Thoracic aorta (tissue), 2 donors: ENCODE measurements around the gene TTBK1. TPM values are rescaled to one million over a fixed set of nuclear protein-coding genes. Genes with fewer than 3 reads are reported as not detected.

Source experiments
- ATAC-seq: fragments of 150-250 bp; one replicate; pipeline ENCODE4 v1.8.0; 2017; ENCODE audit warnings: low read depth; ENCODE audit not compliant: insufficient number of reproducible peaks, low FRiP score
- DNase-seq: peaks from one replicate; pipeline ENCODE4 v3.0.0-alpha.2; 2020; ENCODE audit warnings: low spot score
- H3K27ac ChIP-seq, 2 donors: fragments of 200-600 bp; sonication (generic); 1 replicate in 1 of 2; 2 replicates in 1 of 2; pipeline ENCODE4 v1.5.1; 2016; ENCODE audit warnings: mild to moderate bottlenecking in 2 of 2, moderate library complexity in 2 of 2
- H3K27me3 ChIP-seq: fragments of 200-600 bp; sonication (generic); replicated peaks from 2 replicates; pipeline ENCODE4 v1.6.0; 2016; ENCODE audit warnings: mild to moderate bottlenecking; ENCODE audit not compliant: insufficient read depth
- H3K36me3 ChIP-seq: fragments of 200-600 bp; sonication (generic); one replicate; pipeline ENCODE4 v1.5.1; 2016
- H3K4me1 ChIP-seq, 2 donors: fragments of 200-600 bp; sonication (generic); 1 replicate in 1 of 2; 2 replicates in 1 of 2; pipeline versions ENCODE4 v1.5.1 to v1.6.0; 2016; ENCODE audit warnings: low read depth in 2 of 2, mild to moderate bottlenecking in 1 of 2; ENCODE audit not compliant: control insufficient read depth in 1 of 2
- H3K4me3 ChIP-seq: fragments of 200-600 bp; sonication (generic); 2 replicates; pipeline ENCODE4 v1.5.1; 2016; ENCODE audit warnings: mild to moderate bottlenecking
- H3K9me3 ChIP-seq: fragments of 200-600 bp; sonication (generic); 2 replicates; pipeline ENCODE4 v1.5.1; 2016
- CTCF ChIP-seq: fragments of 200-600 bp; sonication (generic); IDR thresholded peaks from one replicate; pipeline ENCODE4 v1.5.1; 2019; ENCODE audit warnings: antibody characterized with exemption
- total RNA-seq, 2 donors: library from RNA; depleted of rRNA; stranded (reverse); fragments of >200 nt; gene quantifications; one replicate each; pipeline versions ENCODE4 v1.1.0 to v1.2.3, GENCODE V29; 2016

TTBK1 gene
- total RNA-seq, 2 donors from 2014 or later = not detected

- no peaks in the 10 kb centered on the region for H3K9me3 ChIP-seq
Measured at GRCh38 chr6:43282060-43282459, 38.8 kb downstream of the TTBK1 start.

GRCh38 chr6:43282636-43283513 lies 39.6 kb downstream of the TTBK1 start:
- no peaks in the 10 kb centered on the region for H3K27me3 ChIP-seq
- no peaks in the 10 kb centered on the region for H3K36me3 ChIP-seq
- TF ChIP-seq CTCF = no peak
- DNase-seq = no peak
- H3K27ac ChIP-seq = no peak overlapping the region
- H3K4me3 ChIP-seq = no peak overlapping the region
- no peaks in the 10 kb centered on the region for H3K9me3 ChIP-seq
- no peaks in the 10 kb centered on the region for H3K4me1 ChIP-seq
- no peak for ATAC-seq

More at GRCh38 chr6:43282060-43282459, 38.8 kb downstream of the TTBK1 start:
- Histone ChIP-seq H3K4me3 (no peak overlapping the region), H3K27ac (no peak overlapping the region), H3K4me1 (no peaks in the 10 kb centered on the region), H3K27me3 (no peaks in the 10 kb centered on the region), H3K36me3 (no peaks in the 10 kb centered on the region)
- DNase-seq (no peak), ATAC-seq (no peak)
- no peak for TF ChIP-seq CTCF

- H3K27ac ChIP-seq = no peak overlapping the region
- H3K36me3 ChIP-seq = no peaks in the 10 kb centered on the region
- DNase-seq (no peak), ATAC-seq (no peak)
- no peak overlapping the region for H3K4me3 ChIP-seq
- no peaks in the 10 kb centered on the region for H3K9me3 ChIP-seq
- H3K4me1 ChIP-seq = no peaks in the 10 kb centered on the region
- TF ChIP-seq CTCF = no peak
- H3K27me3 ChIP-seq = no peaks in the 10 kb centered on the region
Measured at GRCh38 chr6:43283514-43283901, 40.2 kb downstream of the TTBK1 start.

GRCh38 chr6:43283905-43284304 lies 40.6 kb downstream of the TTBK1 start:
- TF ChIP-seq CTCF = no peak
- ATAC-seq (no peak), DNase-seq (no peak)
- no peak overlapping the region for H3K27ac ChIP-seq
- H3K36me3 ChIP-seq = no peaks in the 10 kb centered on the region
- no peak overlapping the region for H3K4me3 ChIP-seq
- no peaks in the 10 kb centered on the region for H3K4me1 ChIP-seq
- no peaks in the 10 kb centered on the region for H3K9me3 ChIP-seq
- no peaks in the 10 kb centered on the region for H3K27me3 ChIP-seq

GRCh38 chr6:43284991-43285781 lies 41.9 kb downstream of the TTBK1 start:
- Histone ChIP-seq H3K4me3 (no peak overlapping the region), H3K4me1 (no peaks in the 10 kb centered on the region), H3K9me3 (no peaks in the 10 kb centered on the region), H3K36me3 (no peaks in the 10 kb centered on the region), H3K27ac (no peak overlapping the region), H3K27me3 (no peaks in the 10 kb centered on the region)
- ATAC-seq (no peak), DNase-seq (no peak)
- TF ChIP-seq CTCF = no peak
